Muscle of leg (tissue), 11 donors: ENCODE results near the gene CCNL2. TPM values are rescaled to one million over a fixed set of nuclear protein-coding genes. Genes with fewer than 3 reads are reported as not detected.
A peak's percentile ranks its signal among the peaks of the same experiment; 100 is the strongest.

Source experiments
- DNase-seq: peaks from one replicate; pipeline ENCODE4 v3.0.0; 2013
- H3K27ac ChIP-seq: one replicate; pipeline ENCODE4 v1.5.1; 2013; ENCODE audit warnings: mild to moderate bottlenecking, low read length, control low read depth
- H3K27me3 ChIP-seq: one replicate; pipeline ENCODE4 v1.6.1; 2013; ENCODE audit warnings: low read length; ENCODE audit not compliant: control insufficient read depth, insufficient read depth
- H3K36me3 ChIP-seq: one replicate; pipeline ENCODE4 v1.6.1; 2013; ENCODE audit warnings: low read length; ENCODE audit not compliant: control insufficient read depth, insufficient read depth
- H3K4me1 ChIP-seq: one replicate; pipeline ENCODE4 v1.6.1; 2013; ENCODE audit warnings: low read length; ENCODE audit not compliant: control insufficient read depth, insufficient read depth
- H3K4me3 ChIP-seq: one replicate; pipeline ENCODE4 v1.5.1; 2013; ENCODE audit warnings: low read length, control low read depth
- H3K9me3 ChIP-seq: replicated peaks from 2 replicates; pipeline ENCODE4 v1.6.1; 2013; ENCODE audit warnings: low read depth, low read length; ENCODE audit not compliant: control insufficient read depth
- WGBS: methylation state at CpG from one replicate; pipeline ENCODE4 v1.1.5; 2013; ENCODE audit warnings: missing lambda C conversion rate; ENCODE audit not compliant: insufficient coverage; 5-methylcytosine and 5-hydroxymethylcytosine counted together
- polyA plus RNA-seq, 8 donors: library from polyadenylated mRNA; unstranded; fragments of 120-200 nt; gene quantifications; one replicate each; pipeline versions ENCODE4 v1.2.1 to v1.2.3, GENCODE V29; 2013; ENCODE audit warnings: inconsistent platforms in 1 of 8, low replicate concordance in 1 of 8; ENCODE audit not compliant: insufficient read length in 8 of 8, insufficient read depth in 1 of 8
- total RNA-seq: library from RNA; stranded (reverse); fragments of 120-200 nt; gene quantifications from one replicate; pipeline ENCODE4 v1.2.4, GENCODE V29; 2013

Gene CCNL2
- total and polyA plus RNA-seq, 9 donors, result 101 to 205 (median 150) TPM

DNA sequence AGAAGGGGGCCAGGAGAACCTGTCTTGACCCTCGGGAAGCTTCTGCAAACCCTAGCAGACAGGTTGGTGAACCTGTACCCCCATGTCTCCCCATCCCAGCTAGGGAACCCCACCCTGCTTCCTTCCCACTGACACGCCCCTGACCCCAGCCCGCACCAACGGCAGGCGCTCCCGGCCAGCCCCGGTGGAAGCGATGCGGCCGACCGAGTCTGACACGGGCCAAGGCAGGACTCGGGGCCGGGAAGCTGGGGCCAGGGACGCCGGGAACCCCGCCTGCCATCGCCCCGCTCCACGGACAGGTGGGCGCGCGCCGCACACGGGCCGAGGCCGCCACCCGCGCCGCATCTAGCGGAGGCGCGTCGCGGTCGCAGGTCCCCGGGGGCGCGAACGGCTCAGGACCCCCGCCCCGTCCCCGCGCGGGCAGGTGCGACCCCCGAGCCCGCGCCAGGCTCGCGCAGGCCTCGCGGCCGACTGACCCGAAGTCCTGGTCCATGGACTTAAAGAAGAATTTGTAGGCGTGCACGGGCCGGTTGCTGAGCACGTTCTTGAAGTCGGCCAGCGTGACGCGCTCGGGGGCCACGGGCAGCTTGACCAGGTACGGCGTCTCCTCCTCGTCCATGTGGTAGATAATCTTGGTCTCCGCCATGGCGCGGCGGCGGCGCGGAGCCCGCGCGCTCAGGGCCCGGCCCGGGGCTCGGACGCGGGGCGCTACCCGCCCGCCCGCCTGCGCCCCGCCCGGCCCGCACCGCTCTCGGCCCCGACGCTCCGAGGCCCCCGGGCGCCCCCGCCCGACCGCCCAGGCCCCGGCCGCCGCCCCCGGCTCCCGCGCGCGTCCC is 50.5 kb downstream of the CCNL2 start:
- Histone ChIP-seq H3K4me1 (peaks cover 56% of the 10 kb centered on the region), H3K27me3 (peaks cover 19% of the 10 kb centered on the region), H3K9me3 (no peaks in the 10 kb centered on the region), H3K36me3 (peaks cover 15% of the 10 kb centered on the region), H3K4me3 (peak overlapping the region; percentile 66), H3K27ac (peak overlapping the region; percentile 49)
- WGBS, result under 1% methylated on average over 108 of the region's 109 CpGs
- peak; percentile 62 for DNase-seq

- WGBS, result 19% methylated on average over 21 of the region's 26 CpGs
- peaks cover 48% of the 10 kb centered on the region for H3K4me1 ChIP-seq
- peaks cover 9% of the 10 kb centered on the region for H3K36me3 ChIP-seq
- peaks cover 11% of the 10 kb centered on the region for H3K27me3 ChIP-seq
- H3K9me3 ChIP-seq, result no peaks in the 10 kb centered on the region
- H3K4me3 ChIP-seq, result peak overlapping the region; percentile 66
- H3K27ac ChIP-seq, result peak overlapping the region; percentile 49
- DNase-seq, result no peak
These were observed 51.3 kb downstream of the CCNL2 start for GRCh38 chr1:1347663-1348419.

DNA sequence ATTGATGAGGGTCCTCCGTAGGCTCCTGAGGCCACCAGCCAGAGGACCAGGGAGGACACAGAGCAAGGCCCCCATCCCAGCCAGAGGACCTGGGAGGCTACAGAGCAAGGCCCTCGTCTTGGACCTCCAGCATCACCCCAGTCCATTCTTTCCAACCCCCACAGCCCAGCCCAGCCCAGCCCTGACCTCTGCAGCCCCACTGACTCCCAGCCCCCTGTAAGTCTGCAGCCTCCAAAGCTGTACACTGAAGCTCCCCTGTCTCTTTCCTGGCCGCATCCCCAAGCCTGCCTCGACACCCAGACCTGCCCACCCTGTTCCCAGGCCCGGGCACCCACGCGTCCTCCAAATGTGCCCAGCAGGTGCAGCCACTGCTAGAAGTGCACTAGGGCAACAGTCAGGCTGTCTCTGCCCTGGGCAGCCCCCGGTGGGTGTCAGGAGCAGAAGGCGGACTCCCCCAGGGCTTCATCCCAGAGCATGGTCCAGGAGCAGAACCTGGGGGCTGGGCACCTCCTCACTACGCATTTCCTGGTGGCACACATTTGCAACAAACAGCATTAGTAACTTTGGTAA is 52.0 kb downstream of the CCNL2 start:
- Histone ChIP-seq H3K4me1 (peaks cover 40% of the 10 kb centered on the region), H3K4me3 (peak overlapping the region; percentile 66)

DNA sequence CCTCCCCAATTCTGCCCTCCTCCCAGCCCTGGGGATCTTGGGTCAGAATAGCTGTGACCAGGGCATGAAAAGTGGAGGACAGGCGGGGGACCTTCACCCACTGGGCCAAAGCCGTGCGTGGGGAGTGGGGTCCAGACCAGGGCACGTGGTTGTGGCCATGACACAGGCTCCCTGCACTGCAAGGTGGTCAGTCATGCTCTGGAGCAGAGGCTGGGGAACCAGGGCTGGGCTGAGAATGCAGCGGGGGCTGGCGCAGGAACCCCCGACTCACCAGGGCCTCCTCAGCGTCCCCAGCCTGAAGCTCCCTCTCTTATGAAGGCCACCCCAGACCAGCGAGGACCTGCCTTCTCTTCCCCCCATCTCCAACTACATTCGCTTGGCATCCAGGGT is 52.6 kb downstream of the CCNL2 start:
- DNase-seq, result no peak
- Histone ChIP-seq H3K36me3 (peaks cover 4% of the 10 kb centered on the region), H3K9me3 (no peaks in the 10 kb centered on the region), H3K27me3 (no peaks in the 10 kb centered on the region), H3K4me1 (peaks cover 34% of the 10 kb centered on the region), H3K27ac (no peak overlapping the region), H3K4me3 (no peak overlapping the region)
- WGBS, result 90% methylated on average over 8 of the region's 10 CpGs

More for the DNA sequence above, 52.0 kb downstream of the CCNL2 start:
- H3K36me3 ChIP-seq, result peaks cover 1% of the 10 kb centered on the region
- no peaks in the 10 kb centered on the region for H3K9me3 ChIP-seq
- H3K27ac ChIP-seq, result no peak overlapping the region
- WGBS, result 85% methylated on average over 8 of the region's 10 CpGs
- no peak for DNase-seq
- peaks cover 4% of the 10 kb centered on the region for H3K27me3 ChIP-seq

GRCh38 chr1:1345860-1346500 is 53.2 kb downstream of the CCNL2 start:
- no peaks in the 10 kb centered on the region for H3K9me3 ChIP-seq
- H3K4me1 ChIP-seq, result peaks cover 32% of the 10 kb centered on the region
- peaks cover 9% of the 10 kb centered on the region for H3K36me3 ChIP-seq
- WGBS, result 82% methylated on average over 11 of the region's 12 CpGs
- no peaks in the 10 kb centered on the region for H3K27me3 ChIP-seq
- no peak overlapping the region for H3K4me3 ChIP-seq
- H3K27ac ChIP-seq, result no peak overlapping the region
- no peak for DNase-seq

- WGBS, result 81% methylated on average over 16 of the region's 16 CpGs
- Histone ChIP-seq H3K27me3 (no peaks in the 10 kb centered on the region), H3K9me3 (no peaks in the 10 kb centered on the region), H3K4me3 (no peak overlapping the region), H3K4me1 (peaks cover 32% of the 10 kb centered on the region), H3K36me3 (peaks cover 14% of the 10 kb centered on the region), H3K27ac (no peak overlapping the region)
- DNase-seq, result no peak
These were observed 53.8 kb downstream of the CCNL2 start for GRCh38 chr1:1345384-1345783.

- no peaks in the 10 kb centered on the region for H3K9me3 ChIP-seq
- peaks cover 32% of the 10 kb centered on the region for H3K4me1 ChIP-seq
- no peak for DNase-seq
- H3K27me3 ChIP-seq, result no peaks in the 10 kb centered on the region
- no peak overlapping the region for H3K27ac ChIP-seq
- H3K4me3 ChIP-seq, result no peak overlapping the region
- 70% methylated on average over 13 of the region's 15 CpGs for WGBS
- peaks cover 19% of the 10 kb centered on the region for H3K36me3 ChIP-seq
These were observed 54.3 kb downstream of the CCNL2 start for GRCh38 chr1:1344655-1345361.

DNA sequence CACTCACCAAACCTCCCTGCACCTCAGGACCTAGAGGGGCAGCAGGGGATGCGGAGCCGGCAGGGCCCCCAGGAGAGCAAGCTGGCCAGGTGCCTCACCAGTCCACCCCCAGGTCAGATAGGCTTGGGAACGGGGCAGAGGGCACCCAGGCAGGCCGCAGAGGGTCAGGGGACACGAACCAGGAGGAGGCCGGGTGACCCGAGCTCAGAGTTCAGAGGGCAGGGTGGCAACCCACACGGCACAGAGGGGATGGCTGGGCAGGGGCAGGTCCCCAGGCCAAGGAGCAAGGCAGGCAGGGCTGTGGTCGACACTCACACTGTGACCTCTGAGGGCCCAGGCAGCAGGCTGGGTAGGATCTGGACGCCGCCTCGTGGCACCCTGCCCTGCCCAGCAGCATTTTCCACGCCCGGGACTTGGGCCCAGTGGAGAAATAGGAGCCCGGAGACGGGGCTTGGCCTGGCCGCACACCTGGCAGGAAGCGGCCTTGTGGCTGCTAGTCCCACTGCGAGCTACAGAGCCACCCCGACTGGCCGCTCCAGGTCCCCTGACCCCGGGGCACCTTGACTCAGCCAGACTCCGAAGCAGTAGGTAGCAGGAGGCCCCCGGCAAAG is 55.2 kb downstream of the CCNL2 start:
- no peaks in the 10 kb centered on the region for H3K9me3 ChIP-seq
- DNase-seq, result no peak
- no peaks in the 10 kb centered on the region for H3K27me3 ChIP-seq
- H3K4me3 ChIP-seq, result no peak overlapping the region
- H3K27ac ChIP-seq, result no peak overlapping the region
- 84% methylated on average over 24 of the region's 24 CpGs for WGBS
- peaks cover 32% of the 10 kb centered on the region for H3K4me1 ChIP-seq
- H3K36me3 ChIP-seq, result peaks cover 28% of the 10 kb centered on the region

- no peak overlapping the region for H3K27ac ChIP-seq
- no peaks in the 10 kb centered on the region for H3K9me3 ChIP-seq
- peaks cover 24% of the 10 kb centered on the region for H3K4me1 ChIP-seq
- no peak for DNase-seq
- H3K27me3 ChIP-seq, result no peaks in the 10 kb centered on the region
- 70% methylated on average over 16 of the region's 18 CpGs for WGBS
- peaks cover 38% of the 10 kb centered on the region for H3K36me3 ChIP-seq
- no peak overlapping the region for H3K4me3 ChIP-seq
These were observed 56.5 kb downstream of the CCNL2 start for GRCh38 chr1:1342584-1343115.
